Stimulated activated CD8-positive, alpha-beta memory T cell treated with anti-CD3 and anti-CD28 coated beads, Interleukin-15, amount 100 ng/mL, for 4 hours (primary cell): ENCODE data around the gene TNFSF11.

Source experiments
- DNase-seq, 2 donors: peaks; one replicate each; pipeline ENCODE4 v3.0.0-alpha.2; 2020; ENCODE audit warnings: low read depth in 2 of 2

The TNFSF11 gene

DNA sequence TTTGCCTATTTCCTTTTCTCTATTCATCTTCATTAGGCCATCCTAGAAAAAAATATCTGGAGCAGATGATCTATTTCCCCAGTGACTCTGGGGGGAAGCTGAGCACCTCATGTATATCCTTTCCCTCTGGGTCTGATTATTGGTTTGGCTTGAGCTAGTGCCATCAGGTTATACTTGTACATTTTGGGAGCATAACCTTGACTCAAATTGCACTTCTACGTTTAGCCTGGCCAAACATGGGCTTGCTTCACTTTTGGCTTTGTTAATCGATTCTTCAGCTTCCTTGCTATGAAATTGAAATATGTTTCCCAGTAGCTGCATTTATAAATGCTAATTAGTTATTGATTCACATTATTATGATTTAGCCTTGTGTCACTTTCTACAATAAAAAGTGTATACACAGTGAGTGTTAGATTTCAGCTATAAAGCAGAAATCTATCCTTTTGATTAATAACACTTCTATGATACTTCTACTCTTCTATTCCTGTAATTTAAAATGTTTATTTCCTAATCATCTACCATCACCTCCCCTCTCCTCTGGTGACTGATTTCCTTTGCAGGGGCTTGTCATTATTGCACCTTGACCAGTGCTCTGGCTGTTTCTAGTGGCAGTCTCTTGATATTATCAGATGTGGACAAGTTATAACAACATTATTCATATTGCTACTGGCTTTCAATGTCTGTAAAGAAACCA lies 37.3 kb downstream of the TNFSF11 start:
- no peak for DNase-seq

DNA sequence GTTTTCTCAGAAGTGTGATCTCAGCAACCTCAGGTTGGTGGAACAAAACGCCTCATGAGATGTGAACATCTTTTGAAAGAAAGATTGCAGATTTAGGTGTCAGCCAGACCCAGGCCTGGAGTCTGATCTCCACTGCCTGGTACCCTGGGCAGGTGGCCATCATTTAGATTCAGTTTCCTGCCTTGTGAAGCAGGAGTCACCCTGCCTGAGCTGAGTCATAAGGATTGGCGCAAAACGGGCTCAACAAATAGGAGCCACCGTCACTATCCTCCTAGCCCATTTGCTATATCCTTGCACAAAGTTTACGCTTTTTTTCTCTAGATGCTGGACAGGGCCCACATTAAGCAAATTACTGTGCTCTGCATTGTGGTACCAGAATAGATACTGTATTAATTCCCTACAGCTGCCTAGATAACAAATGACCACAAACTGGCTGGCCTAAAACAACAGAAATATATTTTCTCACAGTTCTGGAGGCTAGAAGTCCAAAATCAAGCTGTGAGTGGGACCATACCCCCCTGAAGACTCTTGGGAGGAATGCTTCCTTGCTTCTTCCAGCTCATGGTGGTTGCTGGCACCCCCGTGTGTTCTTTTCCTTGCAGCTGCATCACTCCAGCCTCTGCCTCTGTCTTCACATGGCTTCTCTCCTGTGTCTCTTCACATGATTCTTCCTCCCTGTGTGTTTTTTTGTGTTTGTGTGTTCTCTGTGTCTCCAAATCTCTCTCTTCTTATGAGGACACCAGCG lies 38.2 kb downstream of the TNFSF11 start:
- DNase-seq: no peak

DNA sequence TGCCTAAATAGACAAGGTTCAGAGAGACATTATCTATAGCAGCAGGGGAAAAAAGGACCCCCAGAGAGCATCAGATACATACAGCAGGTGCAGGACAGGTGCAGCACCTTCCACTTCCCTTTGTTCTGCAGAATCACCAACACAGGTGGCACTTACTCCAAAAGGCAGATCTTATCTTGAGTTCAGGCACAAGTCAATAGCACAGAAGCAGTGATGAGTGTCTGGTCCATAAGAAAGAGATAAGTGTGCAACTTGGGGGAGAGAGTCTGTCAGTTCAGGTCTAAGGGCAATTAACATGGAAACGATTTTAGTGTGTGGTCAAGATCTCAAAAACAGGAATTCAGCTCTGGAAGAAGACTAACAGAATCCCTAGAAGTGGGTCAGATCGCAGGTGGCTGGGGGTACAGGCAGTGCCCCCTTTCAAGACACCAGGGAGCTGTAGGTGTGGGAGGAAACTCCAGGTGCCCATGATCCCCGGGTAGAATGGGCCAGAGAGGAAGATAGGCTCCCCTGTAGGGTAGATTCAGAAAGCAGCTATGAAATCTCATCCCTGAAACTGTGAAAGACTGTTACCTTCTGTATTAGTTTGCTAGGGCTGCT lies 40.6 kb downstream of the TNFSF11 start:
- DNase-seq: no peak

DNA sequence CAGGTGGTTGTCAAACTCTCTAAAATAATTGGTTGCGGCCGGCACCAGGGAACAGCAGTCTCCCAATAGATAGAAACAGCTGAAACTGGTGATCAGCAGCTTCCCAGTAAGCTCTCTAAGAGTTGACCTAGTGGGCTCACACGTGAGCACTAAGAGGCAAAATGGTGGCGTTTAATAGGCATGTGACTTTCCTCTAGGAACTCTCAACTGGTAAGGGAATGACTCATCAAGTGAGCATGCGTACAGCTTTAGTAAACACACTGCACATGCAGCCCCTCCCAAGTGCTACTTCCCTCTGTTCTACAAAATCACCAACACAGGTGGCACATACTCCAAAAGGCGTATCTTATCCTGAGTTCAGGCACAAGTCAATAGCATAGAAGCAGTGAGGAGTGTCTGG lies 41.7 kb downstream of the TNFSF11 start:
- no peak for DNase-seq

DNA sequence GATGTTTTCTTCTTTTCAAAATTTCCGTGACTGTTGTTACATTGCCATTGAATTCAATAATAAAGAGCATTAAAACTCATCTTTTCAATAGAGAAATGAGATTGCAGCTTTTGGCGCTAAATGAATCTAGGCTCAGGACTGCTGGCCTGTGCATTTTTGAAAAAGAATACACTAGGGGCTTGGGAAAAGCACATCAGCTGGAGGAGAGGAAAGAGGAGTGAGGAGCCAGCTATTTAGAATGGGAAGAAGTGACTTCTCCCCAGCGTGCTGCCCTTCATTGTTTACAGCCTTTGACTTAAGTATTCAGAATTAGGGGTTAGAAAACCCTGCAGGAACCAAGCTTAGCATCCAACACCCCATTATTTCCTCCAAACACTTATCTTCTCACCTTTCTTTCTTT lies 43.3 kb downstream of the TNFSF11 start:
- no peak for DNase-seq

DNA sequence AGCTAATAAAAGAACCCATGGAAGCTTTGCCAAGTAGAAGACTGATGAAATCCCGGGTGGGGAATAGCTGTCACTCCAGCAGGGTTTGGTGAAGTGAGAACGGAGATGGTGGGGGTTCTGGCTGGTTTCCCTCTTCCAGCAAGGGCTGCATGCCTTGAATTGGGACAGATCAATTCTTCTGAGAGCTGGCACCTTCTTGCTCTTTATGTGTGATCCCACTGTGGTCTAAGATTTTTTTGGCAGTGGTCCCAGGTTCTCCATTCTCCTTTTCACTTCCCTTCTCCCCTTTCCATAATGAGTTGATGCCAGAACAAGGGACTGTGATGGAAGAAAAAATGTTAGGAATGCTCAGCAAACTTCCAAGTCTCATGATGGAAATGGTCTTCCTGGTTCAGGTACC lies 50.0 kb downstream of the TNFSF11 start:
- no peak for DNase-seq

DNA sequence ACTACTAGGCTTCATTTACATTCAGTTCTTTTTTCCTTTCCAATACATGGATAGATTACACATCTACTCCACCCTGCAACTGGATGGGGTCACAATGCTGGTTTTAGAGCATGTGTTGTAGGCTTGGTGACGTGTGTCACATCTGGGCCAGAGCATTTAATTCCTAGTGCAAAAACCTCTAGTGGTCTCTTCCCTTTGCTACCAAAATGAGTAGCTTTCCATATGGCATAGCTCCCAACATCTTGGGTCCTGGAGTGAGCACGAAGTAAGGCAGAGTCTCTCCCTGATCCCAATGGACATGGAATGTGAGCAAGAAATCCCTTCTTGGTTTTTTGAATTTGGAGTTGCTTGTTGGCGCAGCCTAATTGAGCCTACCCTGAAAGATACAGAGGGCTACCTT lies 51.7 kb downstream of the TNFSF11 start:
- no peak for DNase-seq

DNA sequence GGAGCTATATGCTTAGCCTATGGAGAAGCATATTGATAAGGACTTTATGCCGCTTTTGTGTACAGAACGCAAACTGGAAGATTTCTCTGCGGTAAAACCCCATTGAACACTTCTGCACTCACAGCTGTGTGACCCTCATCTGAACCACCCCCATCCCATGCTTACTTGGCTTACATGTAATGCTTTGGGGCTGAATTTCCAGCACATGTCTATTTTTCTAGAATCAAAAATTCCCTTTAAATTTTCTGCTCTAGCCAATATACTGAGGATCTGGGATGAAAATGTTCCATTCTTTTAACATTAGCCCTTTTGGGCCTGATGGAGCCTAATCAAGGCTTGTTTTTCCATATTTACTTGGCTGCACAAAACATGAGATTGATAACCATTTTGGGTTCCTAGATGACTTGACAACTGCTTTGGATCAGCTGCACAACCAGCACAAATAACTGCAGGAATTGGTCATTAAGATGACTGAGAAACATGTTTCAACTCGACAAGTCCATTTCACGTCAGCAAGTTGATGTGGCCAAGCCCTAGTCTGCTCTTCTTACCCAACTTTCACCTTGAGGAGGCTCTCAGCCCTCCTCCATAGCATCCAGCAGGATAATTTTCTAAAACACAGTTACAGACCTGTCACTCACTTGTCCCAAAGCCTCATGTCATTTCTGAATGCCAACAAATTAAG lies 52.4 kb downstream of the TNFSF11 start:
- DNase-seq: no peak

DNA sequence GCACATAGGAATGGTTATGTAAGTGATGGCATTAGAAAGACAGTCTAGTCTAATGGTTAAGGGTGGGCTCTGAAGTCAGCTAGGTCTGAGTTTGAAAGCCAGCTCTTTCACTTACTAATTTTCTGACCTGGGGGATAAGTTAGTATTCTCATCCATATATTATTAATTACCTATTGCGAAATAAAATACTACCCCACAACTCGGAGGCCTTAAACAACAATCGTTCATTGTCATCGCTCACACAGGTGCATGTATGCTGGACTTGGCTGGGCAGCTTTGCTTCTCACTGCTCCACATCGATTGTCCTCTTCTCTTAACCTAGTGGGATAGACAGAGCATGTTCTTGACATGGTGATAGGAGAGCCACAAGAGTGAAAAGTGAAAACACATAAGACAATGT lies 54.7 kb downstream of the TNFSF11 start:
- DNase-seq: no peak

DNA sequence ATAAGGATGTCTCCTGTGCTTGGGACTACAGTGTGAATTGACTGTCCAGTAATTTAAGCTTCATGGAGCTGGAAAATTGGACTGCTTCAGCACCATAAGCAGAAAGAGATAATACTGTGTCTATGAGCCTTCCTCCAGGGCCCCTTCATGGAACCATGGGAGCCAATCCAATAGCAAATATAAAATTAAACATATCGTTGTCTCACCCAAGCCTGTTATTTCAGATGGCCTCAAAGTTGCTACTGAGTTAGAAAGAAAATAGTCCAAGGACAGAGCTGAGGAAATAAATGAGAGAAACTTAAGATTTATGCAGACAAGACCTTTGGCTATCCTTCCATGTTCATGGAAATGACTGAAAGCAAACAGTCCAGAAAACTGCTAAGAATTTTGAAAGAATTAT lies 57.2 kb downstream of the TNFSF11 start:
- DNase-seq: no peak

DNA sequence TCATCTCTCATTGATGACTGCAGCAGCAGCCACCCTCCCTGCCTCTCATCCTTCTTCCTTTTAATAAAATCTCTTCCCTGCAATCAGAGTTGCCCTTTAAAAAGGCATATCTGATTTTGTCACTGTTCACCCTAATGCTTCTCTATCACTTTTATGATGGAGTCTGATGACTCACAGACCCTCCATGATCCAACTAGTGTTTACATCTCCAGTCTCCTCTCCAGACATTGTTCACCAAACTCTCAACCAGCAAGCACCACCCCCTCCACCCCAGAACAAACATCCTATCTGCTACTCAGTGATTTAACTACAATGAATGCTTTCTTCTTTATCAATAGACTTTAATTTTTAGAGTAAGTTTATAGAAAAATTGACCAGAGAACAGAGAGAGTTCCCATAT lies 59.5 kb downstream of the TNFSF11 start:
- DNase-seq: no peak

DNA sequence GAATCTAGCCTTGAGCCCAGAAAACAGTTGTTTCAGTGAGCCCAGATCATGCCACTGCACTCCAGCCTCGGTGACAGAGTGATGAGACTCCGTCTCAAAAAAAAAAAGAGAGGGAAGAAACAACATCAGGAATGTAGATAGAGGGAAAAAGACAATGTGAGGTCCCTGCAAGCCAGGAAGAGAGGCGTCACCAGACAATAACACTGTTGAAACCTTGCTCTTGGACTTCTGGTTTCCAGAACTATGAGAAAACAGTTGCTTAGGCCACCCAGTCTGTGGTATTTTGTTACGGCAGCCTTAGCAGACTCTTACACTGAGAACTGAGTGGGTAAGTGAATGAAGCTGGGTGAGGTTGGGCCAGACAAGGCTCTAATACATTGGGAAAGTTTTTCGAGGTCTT lies 64.1 kb downstream of the TNFSF11 start:
- DNase-seq: no peak

DNA sequence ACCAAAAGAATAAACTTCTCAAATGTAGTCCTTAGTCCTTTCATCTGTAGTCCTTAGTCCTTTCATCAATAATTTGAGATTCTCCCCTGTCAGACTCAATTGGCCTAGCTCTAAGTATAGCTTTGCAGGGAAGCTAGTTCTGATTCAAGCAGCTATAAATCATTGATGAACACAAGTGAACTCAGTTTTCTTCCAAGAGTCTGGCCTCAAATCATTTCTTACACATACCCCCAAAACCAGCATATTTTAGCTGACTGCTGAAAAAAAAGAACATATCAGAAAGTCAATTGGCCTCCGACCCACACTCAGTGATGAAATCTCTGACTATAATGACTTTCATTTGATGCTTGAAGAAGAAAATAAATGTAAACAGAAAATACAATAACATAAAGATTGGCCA lies 64.9 kb downstream of the TNFSF11 start:
- no peak for DNase-seq

DNA sequence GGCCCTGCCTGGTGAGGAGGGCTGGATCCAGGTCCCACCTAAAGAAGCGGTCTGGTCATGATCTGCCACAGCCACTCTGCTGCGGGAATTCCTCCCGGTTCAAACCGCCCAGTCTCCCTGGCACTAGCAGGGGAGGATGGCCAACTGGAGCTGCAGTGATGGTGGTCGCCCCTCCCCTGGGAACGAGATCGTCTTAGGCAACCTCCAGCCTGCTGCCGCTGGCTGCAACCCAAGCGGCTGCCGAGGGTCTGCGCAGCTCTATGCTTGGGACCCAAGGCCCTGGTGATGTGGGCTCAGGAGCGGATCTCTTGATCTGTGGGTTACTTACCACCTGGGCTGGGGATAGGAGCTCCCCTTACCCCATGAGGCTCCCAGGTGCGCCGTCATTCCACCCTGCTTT lies 69.1 kb downstream of the TNFSF11 start:
- DNase-seq: no peak

DNA sequence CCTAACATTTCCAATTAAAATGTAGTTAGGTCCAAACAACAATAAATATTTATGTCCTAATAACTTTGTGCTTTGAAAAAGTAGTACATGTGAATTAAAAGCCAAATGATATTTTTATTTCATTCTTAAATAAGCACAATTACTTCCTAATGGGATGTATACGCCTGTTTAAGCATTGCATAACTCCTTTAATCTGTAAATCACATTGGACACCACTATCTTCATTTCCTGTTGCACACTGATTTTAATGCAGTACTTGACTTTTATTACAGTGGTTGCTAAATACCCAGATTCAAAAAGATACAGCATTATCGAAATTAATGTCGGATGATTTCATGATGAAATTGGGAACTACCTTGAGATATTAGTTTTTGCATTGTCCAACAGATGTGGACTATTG lies 70.9 kb downstream of the TNFSF11 start:
- no peak for DNase-seq

DNA sequence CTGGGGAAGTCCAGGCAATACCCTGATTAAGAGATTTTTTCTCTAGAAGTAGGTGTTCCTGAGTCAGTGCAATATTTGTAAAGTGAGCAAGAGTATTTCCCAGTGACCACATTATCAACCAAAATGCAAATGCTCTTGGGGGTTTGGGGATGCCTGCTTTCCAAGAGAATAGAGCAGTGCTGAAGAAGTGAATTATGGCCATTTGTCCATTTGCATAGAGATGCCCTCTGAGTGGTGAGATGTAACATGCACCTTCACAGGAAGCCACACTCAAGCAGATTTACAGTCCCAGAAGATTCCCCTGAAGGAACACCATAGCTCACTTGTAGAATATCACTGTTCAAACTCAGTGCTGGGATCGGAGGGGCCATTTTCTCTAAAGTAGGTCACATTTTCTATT lies 71.8 kb downstream of the TNFSF11 start:
- DNase-seq: no peak

DNA sequence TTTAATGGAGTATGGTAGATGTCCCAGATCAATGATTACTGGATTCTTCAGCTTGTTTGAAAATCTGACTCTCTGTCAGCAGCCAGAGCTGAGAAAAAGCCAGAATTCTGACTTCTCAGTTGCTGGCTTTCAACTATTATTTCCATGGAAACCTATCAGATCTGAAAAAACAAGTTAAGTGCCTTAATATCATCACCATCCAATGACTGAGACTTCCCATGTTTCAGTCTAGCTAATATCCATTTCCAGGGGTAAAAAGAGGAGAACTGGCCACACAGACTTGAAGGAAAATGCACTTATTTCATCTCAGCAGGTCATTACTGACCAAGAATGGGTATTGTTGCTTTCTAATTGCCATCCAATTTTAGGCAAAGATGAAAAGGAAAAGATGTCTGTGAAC lies 75.2 kb downstream of the TNFSF11 start:
- DNase-seq: no peak

DNA sequence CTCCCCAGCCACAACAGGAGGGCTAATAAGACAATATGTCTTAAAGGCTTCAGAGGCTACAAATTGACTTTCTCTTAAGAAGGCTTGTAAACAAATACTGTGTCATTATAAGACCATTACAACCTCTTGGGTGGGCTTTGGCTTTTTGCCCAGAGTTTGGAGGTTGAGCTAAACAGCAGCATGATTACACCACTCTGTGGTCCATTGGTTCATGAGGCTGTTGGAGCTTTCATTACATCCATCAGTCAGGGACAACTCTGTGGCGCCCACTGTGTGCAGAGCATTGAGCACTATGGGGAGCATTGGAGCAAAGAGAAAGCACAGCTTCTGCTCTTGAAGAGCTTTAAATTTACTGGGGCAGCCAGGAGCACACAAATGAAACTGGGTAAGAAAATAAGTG lies 75.9 kb downstream of the TNFSF11 start:
- DNase-seq: no peak

DNA sequence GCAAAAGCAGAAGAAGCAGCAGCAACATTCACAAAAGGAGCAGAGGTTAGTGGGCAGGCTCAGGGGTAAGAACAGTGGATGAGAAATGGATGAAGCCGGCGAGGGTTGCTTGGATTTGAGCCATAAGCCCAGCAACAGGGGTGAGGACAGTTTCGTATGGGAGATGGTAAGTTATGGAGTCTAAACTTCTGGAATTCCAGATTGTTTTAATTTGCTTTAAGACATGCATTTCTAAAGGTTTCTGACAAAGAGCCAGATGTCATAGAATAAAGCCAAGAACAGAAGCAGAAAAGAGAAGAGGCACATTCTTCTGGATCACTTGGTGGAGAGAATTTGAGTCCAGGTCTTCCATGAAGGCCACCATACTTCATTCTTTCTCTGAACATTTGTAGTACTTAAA lies 76.6 kb downstream of the TNFSF11 start:
- no peak for DNase-seq

DNA sequence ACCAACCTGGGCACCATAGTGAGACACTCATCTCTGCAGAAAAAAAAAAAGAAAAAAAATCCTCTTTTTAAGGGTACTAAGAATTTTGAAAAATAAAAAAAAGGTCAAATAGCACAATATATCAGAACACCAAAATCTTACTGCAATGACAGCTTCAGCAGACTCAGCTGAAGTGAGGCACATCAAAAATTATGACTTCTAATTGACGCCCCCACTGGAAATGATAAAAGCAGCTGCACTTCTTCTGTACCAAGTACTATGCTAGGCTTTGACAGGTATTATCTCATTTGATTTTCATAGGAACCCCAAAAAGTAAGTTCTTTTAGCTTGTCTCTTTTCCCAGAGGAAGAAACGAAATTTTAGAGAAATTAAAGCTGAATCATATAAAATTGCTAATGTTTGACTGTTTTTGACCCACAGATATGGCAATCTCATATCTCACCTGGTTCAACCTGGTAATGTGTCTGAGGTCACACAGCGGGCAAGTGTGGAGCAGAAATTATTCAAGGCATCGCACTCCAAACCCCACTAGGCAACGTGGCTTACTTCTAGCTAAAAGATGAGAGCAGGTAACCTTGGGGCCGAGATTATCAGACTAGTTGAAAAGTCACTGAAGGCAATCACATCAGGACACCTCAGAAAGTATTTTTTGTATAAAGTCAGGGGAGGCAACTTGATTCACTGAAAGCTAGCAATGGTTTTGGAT lies 78.1 kb downstream of the TNFSF11 start:
- DNase-seq: no peak

DNA sequence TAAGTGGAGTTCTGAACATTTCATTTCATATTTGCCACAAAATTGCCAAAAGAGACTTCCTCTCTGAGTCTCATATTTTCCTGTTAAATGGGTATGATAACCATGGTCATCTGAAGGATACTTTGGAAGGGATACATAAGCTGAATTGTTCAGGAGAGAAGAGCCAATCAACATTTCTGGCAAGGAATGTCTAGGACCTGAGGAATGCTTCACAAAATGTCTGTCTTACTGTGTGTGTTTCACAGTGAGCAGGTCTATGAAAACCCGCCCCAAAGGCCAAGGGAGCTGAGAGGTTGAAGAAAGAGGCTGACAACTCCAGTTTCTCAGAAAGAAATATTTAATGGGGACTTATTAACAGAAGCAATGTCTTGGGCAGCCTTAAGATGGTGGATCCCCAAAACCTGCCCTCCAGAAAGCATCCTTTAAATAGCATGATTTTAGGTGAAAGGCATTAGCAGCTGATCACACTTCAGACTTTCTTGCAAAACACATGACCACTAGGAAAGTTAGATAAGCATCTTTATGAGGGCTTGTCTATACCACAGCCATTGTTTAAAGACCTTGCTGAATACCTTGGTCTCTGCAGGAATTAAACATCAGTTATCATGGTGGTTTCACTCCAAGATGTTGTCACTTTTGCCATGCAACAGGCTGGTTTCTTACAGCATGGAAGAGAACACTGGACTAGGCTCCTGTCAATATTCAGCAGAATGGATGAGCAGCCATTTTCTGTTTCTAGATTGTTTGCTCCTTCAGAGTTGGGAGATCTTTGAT lies 78.9 kb downstream of the TNFSF11 start:
- no peak for DNase-seq
